ENCODE results near the gene TMEM74B. TPM values are rescaled to one million over a fixed set of nuclear protein-coding genes. Genes with fewer than 3 reads are reported as not detected.

Gene TMEM74B
- total RNA-seq (2021) (7.3 to 10.9 TPM (median 8.4 TPM) in 3 replicates), Bru-seq, nascent RNA (percentile 46 among the genes with signal in this experiment)
- long read RNA-seq, experiment 1, partial matches to known transcripts, result 0 of 5 reads
- long read RNA-seq, experiment 1, other reads (novel, unspliced or antisense), result 2 of 5 reads
- long read RNA-seq, experiment 2, partial matches to known transcripts, result 0 of 5 reads
- long read RNA-seq, experiment 2, other reads (novel, unspliced or antisense), result 5 of 5 reads
- long read RNA-seq, experiment 3, partial matches to known transcripts, result 0 of 1 reads
- long read RNA-seq, experiment 3, other reads (novel, unspliced or antisense), result 1 of 1 reads

DNA sequence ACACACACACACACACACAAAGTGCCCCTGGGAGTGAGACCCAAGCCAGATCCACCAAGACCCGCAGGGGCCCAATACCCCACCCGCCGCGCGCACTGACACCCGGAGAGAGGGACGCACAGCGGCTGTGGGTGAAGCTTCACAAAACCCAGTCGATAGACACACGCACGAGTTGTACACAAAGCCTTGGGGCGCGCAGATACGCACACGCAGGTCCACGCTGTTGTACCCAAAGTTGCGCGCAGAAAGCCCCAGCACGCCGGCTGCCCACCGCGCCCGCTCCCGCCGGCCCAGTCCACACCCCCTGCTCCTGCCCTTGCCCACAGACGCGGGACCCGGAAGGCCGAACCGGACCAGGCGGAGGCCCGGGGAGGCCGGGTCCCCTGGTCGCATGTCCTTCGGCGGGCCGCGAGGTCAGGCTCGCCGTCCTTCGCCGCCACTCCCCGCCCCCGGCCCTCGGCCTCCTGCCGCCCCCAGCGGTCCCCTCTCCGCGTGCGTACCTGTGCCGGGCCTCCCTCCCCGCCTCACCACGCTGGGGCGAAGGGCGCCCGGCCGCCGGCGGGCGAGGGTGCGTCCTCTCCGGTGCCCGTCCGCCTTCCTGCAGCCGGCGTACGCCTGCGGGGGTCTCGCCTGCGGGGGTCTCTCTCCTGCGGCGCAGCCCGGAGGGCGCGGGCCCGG is at the start of gene TMEM74B:
Gene TMEM74B (minus strand): TSS at position 344 of the 678 bp plus-strand sequence. CDS start 1,180 bp downstream, outside the sequence.
- ATAC-seq, result peak; percentile 7
- ChIA-PET POLR2A (interaction anchor here (0.9 kb wide), 1 partner anchor 12 kb away, joined by 3 read pairs; no protein-coding TSS in a partner anchor), CTCF (interaction anchor here (0.7 to 1.3 kb wide), 8 partner anchors 13 to 281 kb away, joined by 3 to 8 read pairs (median 3); partner anchors contain the start of gene NSFL1C)
- H3K4me1 Mint-ChIP-seq, result peaks cover 21% of the 10 kb centered on the region
- peak; percentile 50; the same call in 1 of the 2 replicates for TF ChIP-seq ZNF423 (CRISPR knock-in tag; IDR thresholded peaks at IDR 0.05)
- TF ChIP-seq ZNF317 (CRISPR knock-in tag; IDR thresholded peaks at IDR 0.05; ENCODE audit: borderline replicate concordance, low read depth), result no peak
- TF ChIP-seq, protein P1, sequence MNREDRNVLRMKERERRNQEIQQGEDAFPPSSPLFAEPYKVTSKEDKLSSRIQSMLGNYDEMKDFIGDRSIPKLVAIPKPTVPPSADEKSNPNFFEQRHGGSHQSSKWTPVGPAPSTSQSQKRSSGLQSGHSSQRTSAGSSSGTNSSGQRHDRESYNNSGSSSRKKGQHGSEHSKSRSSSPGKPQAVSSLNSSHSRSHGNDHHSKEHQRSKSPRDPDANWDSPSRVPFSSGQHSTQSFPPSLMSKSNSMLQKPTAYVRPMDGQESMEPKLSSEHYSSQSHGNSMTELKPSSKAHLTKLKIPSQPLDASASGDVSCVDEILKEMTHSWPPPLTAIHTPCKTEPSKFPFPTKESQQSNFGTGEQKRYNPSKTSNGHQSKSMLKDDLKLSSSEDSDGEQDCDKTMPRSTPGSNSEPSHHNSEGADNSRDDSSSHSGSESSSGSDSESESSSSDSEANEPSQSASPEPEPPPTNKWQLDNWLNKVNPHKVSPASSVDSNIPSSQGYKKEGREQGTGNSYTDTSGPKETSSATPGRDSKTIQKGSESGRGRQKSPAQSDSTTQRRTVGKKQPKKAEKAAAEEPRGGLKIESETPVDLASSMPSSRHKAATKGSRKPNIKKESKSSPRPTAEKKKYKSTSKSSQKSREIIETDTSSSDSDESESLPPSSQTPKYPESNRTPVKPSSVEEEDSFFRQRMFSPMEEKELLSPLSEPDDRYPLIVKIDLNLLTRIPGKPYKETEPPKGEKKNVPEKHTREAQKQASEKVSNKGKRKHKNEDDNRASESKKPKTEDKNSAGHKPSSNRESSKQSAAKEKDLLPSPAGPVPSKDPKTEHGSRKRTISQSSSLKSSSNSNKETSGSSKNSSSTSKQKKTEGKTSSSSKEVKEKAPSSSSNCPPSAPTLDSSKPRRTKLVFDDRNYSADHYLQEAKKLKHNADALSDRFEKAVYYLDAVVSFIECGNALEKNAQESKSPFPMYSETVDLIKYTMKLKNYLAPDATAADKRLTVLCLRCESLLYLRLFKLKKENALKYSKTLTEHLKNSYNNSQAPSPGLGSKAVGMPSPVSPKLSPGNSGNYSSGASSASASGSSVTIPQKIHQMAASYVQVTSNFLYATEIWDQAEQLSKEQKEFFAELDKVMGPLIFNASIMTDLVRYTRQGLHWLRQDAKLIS (CRISPR knock-in tag; IDR thresholded peaks at IDR 0.05; ENCODE audit: borderline replicate concordance), result no peak
- TF ChIP-seq ZNF232 (CRISPR knock-in tag; IDR thresholded peaks at IDR 0.05), result no peak
- TF ChIP-seq SP1 (CRISPR knock-in tag; conservative IDR thresholded peaks at IDR 0.05), result no peak
- peak; percentile 27 for DNase-seq (ENCODE audit: low spot score)
- H3K4me3 Mint-ChIP-seq, result peak within 1 kb of the TSS; percentile 75
- no peak within 1 kb of the TSS for H3K27ac Mint-ChIP-seq
- H3K36me3 Mint-ChIP-seq, result no peaks in the 10 kb centered on the region
- H3K27me3 Mint-ChIP-seq (ENCODE audit: low read depth), result peaks cover 32% of the 10 kb centered on the region
- no peaks in the 10 kb centered on the region for H3K9me3 Mint-ChIP-seq

DNA sequence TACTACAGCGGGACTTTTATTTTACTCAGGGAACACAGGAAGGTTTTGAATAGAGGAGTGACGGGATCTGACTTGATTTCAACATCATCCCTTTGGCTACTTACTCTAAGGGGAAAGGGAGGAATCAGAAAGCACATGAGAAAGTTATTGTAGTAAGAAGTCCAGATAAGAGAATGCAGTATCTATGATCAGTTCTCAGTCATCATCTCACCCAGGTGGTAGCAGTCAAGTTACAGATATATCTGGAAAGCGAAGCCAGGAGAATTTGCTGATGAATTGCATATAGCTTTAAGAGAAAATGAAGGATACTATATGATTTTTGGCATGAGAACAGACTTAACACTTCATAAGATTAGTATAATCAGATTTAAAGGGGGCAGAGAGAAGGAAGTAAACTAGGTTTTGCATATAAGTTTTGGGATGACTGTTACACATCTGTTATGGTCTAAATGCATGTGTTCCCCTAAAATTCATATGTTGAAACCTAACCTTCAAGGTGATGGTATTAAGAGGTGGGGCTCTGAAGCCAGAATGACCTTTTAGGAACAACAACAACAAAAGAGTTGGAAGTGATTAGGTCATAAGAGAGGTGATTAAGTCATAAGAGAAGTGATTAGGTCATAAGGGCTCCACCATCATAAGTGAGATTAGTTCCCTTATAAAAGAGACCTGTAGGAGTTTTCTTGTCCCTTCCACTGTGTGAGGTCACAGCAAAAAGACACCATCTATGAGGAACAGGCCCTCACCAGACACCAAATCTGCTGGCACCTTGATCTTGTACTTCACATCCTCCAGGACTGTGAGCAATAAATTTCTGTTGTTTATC is 47.7 kb upstream of the TMEM74B start:
- no peaks in the 10 kb centered on the region for H3K36me3 Mint-ChIP-seq
- H3K27ac Mint-ChIP-seq, result no peak overlapping the region
- H3K9me3 Mint-ChIP-seq, result no peaks in the 10 kb centered on the region
- no peak overlapping the region for H3K4me3 Mint-ChIP-seq
- no peaks in the 10 kb centered on the region for H3K4me1 Mint-ChIP-seq
- DNase-seq (ENCODE audit: low spot score) (no peak), ATAC-seq (no peak)
- POLR2A ChIA-PET, result no interaction called here
- CTCF ChIA-PET, result no interaction called here
- peaks cover 57% of the 10 kb centered on the region for H3K27me3 Mint-ChIP-seq (ENCODE audit: low read depth)
- no peak for TF ChIP-seq EMX1 (CRISPR knock-in tag; IDR thresholded peaks at IDR 0.05)

DNA sequence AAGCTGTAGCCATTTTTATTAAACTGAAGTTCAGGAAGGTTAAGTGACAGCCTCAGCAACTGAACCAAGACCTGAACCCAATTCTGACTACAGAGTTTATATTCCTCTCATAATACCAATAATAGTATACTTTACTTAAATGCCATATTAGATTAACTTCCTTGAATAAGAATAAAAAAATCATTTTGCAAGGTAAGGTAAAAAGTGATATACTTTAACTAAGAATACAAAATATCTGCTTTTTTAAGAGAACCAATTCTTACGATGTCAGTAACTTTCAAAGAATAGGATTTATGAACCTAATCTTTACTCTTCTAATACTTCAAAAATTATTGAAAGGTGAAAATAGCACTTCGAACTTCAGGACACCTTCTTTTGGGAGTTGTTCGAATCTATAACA is 44.8 kb upstream of the TMEM74B start:
- H3K9me3 Mint-ChIP-seq, result no peaks in the 10 kb centered on the region
- ChIA-PET CTCF (no interaction called here), POLR2A (no interaction called here)
- no peak for ATAC-seq
- peaks cover 9% of the 10 kb centered on the region for H3K4me1 Mint-ChIP-seq
- H3K36me3 Mint-ChIP-seq, result no peaks in the 10 kb centered on the region
- no peak overlapping the region for H3K27ac Mint-ChIP-seq
- H3K27me3 Mint-ChIP-seq (ENCODE audit: low read depth), result peaks cover 63% of the 10 kb centered on the region
- TF ChIP-seq, protein P2, sequence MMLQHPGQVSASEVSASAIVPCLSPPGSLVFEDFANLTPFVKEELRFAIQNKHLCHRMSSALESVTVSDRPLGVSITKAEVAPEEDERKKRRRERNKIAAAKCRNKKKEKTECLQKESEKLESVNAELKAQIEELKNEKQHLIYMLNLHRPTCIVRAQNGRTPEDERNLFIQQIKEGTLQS (CRISPR knock-in tag; conservative IDR thresholded peaks at IDR 0.05), result no peak
- TF ChIP-seq, protein P3, sequence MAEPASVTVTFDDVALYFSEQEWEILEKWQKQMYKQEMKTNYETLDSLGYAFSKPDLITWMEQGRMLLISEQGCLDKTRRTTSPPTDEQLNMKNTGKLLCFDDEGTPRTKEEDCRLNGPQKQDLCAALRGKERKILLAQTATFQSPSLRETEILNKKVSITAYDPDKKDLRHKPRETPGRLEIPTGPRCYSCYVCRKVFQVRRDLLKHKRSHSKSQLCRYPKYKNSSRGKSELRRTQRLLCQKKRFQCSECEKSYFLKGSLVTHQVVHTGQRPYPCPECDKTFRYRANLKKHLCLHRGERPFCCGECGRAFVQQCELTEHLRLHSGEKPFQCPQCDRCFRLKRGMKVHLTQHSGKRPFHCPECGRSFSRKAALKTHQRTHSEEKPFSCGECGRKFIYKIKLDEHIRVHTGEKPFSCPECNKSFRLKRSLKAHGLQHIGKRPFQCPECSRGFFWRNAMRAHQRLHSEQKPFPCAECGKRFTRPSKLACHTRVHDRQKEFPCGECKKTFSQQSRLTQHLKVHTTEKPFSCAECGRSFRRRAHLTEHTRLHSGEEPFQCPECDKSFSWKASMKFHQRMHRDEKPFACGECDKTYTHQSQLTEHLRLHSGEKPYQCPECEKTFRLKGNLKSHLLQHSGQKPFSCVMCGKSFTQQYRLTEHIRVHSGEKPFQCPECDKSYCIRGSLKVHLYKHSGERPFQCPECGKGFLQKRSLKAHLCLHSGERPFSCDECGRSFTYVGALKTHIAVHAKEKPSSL (CRISPR knock-in tag; conservative IDR thresholded peaks at IDR 0.05), result no peak
- DNase-seq (ENCODE audit: low spot score), result no peak
- H3K4me3 Mint-ChIP-seq, result no peak overlapping the region

Data from WTC11 (cell line).